ENCODE measurements around the gene STXBP6. TPM values are rescaled to one million over a fixed set of nuclear protein-coding genes. Genes with fewer than 3 reads are reported as not detected.

Gene STXBP6
- total RNA-seq, 1 experiment from 2014 or later: 32.2 TPM

- Mint-ChIP-seq H3K36me3 (ENCODE audit: insufficient read depth, unreplicated experiment) (peaks cover 6% of the 10 kb centered on the region), H3K4me3 (ENCODE audit: unreplicated experiment) (no peak overlapping the region), H3K27me3 (ENCODE audit: insufficient read depth, unreplicated experiment) (no peaks in the 10 kb centered on the region), H3K27ac (ENCODE audit: unreplicated experiment) (no peak overlapping the region), H3K4me1 (ENCODE audit: low read depth, unreplicated experiment) (peaks cover 21% of the 10 kb centered on the region), H3K9me3 (ENCODE audit: unreplicated experiment) (peaks cover 10% of the 10 kb centered on the region)
- DNase-seq: no peak
- no TSS peak for BruUV-seq (replicated peaks)
- POLR2A ChIA-PET: no interaction called here
- no peaks in the 10 kb centered on the region for H3K36me3 ChIP-seq (ENCODE audit: control insufficient read depth, insufficient read depth, low read length)
- H3K27me3 ChIP-seq (replicated peaks; ENCODE audit: control insufficient read depth, insufficient read depth, low read length): no peaks in the 10 kb centered on the region
- no peak for TF ChIP-seq CTCF (IDR thresholded peaks at IDR 0.05; ENCODE audit: insufficient read depth in 1 of 2, low read depth in 1 of 2, low read length in 1 of 2, severe bottlenecking in 1 of 2, unreplicated experiment in 1 of 2)
- H3K9me3 ChIP-seq: no peaks in the 10 kb centered on the region
- peaks cover 24% of the 10 kb centered on the region for H3K4me1 ChIP-seq
- intact Hi-C loops (cut with micrococcal nuclease; ENCODE audit: unreplicated experiment): no loop called here
- CTCF ChIA-PET: no interaction called here
- H3K4me3 ChIP-seq (ENCODE audit: low read depth, low read length): no peak overlapping the region
Measured at GRCh38 chr14:25086081-25086480, 36.1 kb upstream of the STXBP6 start.

GRCh38 chr14:25080682-25081081, 30.7 kb upstream of the STXBP6 start:
- peaks cover 17% of the 10 kb centered on the region for H3K9me3 Mint-ChIP-seq (ENCODE audit: unreplicated experiment)
- BruUV-seq (replicated peaks): no TSS peak
- H3K4me1 ChIP-seq: no peaks in the 10 kb centered on the region
- CTCF ChIA-PET: interaction anchor here (0.7 kb wide), 1 partner anchor 745 kb away, joined by 5 read pairs; no protein-coding TSS in a partner anchor
- no peak overlapping the region for H3K4me3 ChIP-seq (ENCODE audit: low read depth, low read length)
- POLR2A ChIA-PET: no interaction called here
- no peaks in the 10 kb centered on the region for H3K4me1 Mint-ChIP-seq (ENCODE audit: low read depth, unreplicated experiment)
- no peaks in the 10 kb centered on the region for H3K27me3 ChIP-seq (replicated peaks; ENCODE audit: control insufficient read depth, insufficient read depth, low read length)
- H3K27me3 Mint-ChIP-seq (ENCODE audit: insufficient read depth, unreplicated experiment): peaks cover 2% of the 10 kb centered on the region
- DNase-seq: no peak
- no peak overlapping the region for H3K4me3 Mint-ChIP-seq (ENCODE audit: unreplicated experiment)
- H3K36me3 ChIP-seq (ENCODE audit: control insufficient read depth, insufficient read depth, low read length): no peaks in the 10 kb centered on the region
- H3K9me3 ChIP-seq: no peaks in the 10 kb centered on the region; the same call in 1 of the 2 replicates
- H3K36me3 Mint-ChIP-seq (ENCODE audit: insufficient read depth, unreplicated experiment): no peaks in the 10 kb centered on the region
- TF ChIP-seq CTCF (IDR thresholded peaks at IDR 0.05; ENCODE audit: insufficient read depth in 1 of 2, low read depth in 1 of 2, low read length in 1 of 2, severe bottlenecking in 1 of 2, unreplicated experiment in 1 of 2): no peak
- intact Hi-C loops (cut with micrococcal nuclease; ENCODE audit: unreplicated experiment): no loop called here
- H3K27ac Mint-ChIP-seq (ENCODE audit: unreplicated experiment): no peak overlapping the region

- no TSS peak for BruUV-seq (replicated peaks)
- TF ChIP-seq CTCF (IDR thresholded peaks at IDR 0.05; ENCODE audit: insufficient read depth in 1 of 2, low read depth in 1 of 2, low read length in 1 of 2, severe bottlenecking in 1 of 2, unreplicated experiment in 1 of 2): no peak
- intact Hi-C loops (cut with micrococcal nuclease; ENCODE audit: unreplicated experiment): no loop called here
- Mint-ChIP-seq H3K36me3 (ENCODE audit: insufficient read depth, unreplicated experiment) (no peaks in the 10 kb centered on the region), H3K27ac (ENCODE audit: unreplicated experiment) (no peak overlapping the region), H3K9me3 (ENCODE audit: unreplicated experiment) (peaks cover 17% of the 10 kb centered on the region), H3K4me3 (ENCODE audit: unreplicated experiment) (no peak overlapping the region), H3K4me1 (ENCODE audit: low read depth, unreplicated experiment) (no peaks in the 10 kb centered on the region), H3K27me3 (ENCODE audit: insufficient read depth, unreplicated experiment) (peaks cover 2% of the 10 kb centered on the region)
- Histone ChIP-seq H3K4me1 (no peaks in the 10 kb centered on the region), H3K4me3 (ENCODE audit: low read depth, low read length) (no peak overlapping the region), H3K9me3 (no peaks in the 10 kb centered on the region; the same call in 1 of the 2 replicates), H3K36me3 (ENCODE audit: control insufficient read depth, insufficient read depth, low read length) (no peaks in the 10 kb centered on the region), H3K27me3 (replicated peaks; ENCODE audit: control insufficient read depth, insufficient read depth, low read length) (no peaks in the 10 kb centered on the region)
- no peak for DNase-seq
- POLR2A ChIA-PET: no interaction called here
- CTCF ChIA-PET: no interaction called here
Measured at GRCh38 chr14:25079311-25079710, 29.4 kb upstream of the STXBP6 start.

Data from Caco-2 (cell line).